NCI-H2171 (cell line): ENCODE measurements around the gene LRRC38.
A peak's percentile ranks its signal among the peaks of the same experiment; 100 is the strongest.
"Not testable (repeated sequence)": the region's sequence is repeated elsewhere in the genome, so short reads cannot be mapped to it uniquely, and the experiment has no call there.

Source experiments
- DNase-seq: peaks from one replicate; lab custom pipeline; 2025; lab: John Stamatoyannopoulos, UW

LRRC38 gene, protein sequence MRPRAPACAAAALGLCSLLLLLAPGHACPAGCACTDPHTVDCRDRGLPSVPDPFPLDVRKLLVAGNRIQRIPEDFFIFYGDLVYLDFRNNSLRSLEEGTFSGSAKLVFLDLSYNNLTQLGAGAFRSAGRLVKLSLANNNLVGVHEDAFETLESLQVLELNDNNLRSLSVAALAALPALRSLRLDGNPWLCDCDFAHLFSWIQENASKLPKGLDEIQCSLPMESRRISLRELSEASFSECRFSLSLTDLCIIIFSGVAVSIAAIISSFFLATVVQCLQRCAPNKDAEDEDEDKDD

DNA sequence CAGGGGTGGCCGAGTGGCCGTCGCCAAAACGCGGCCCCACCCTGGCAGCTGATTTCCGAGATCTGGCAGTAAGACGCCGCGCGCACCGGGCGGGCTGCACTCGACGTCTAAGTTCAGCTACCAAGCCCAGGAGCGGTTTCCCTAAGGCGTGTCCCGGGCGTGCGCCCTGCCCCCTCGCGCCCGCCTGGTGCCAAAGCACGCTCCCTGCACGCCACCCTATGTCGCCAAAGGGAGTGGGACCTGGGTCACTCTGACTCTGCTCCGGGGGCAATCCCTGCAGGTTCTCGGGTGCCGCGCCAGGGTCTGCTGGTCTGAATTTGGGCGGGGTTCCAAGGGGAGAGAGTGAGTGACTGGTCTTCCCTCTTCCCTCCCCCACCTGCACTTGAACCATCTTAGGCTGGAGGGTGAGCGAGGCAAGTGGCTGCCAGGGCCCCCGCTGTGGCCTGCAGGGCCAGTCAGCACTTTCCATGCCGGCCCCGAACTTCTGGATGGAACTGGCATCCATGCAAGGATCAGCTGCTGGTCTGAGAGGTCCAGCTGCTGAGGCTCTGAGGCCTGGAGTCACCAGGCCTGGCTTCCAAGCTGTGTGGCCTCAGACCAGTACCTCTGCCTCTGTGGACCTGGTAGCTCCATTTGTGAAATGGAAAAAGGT, at the start of gene LRRC38:
Gene LRRC38, minus strand, starts transcription at position 109 of the 652 bp plus-strand sequence. CDS start 410 bp downstream, outside the sequence.
- no peak for DNase-seq

GRCh38 chr1:13562981-13563380, 49.2 kb upstream of the LRRC38 start:
- DNase-seq = not testable (repeated sequence)

- DNase-seq = no peak
These were observed 46.7 kb upstream of the LRRC38 start for GRCh38 chr1:13560541-13560940.

DNA sequence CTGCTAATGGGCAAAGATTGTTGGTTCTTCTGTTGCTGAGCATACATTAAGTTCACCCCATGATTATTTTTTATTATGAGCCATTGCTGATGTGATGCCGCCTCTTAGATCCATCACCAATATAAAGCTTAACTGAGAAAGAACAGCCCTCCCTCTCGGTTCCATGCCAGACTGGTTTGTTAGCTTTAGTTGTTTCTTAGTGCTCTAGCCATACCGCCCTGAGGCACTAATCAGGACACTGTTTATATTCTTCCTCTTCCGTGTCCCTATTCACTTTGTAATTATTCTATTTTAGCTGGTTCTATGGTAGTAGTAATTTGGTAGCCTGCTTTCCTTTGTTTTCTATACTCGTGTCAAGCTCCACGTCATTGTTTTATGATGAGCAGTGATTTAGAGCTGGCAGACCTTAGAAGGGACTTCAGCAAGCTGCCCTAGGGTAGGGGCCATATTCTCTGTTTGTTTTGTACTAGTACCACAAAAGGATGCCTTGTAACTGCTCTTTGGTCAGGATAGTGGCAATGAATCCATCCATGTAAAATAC, 42.5 kb upstream of the LRRC38 start:
- DNase-seq = no peak

GRCh38 chr1:13554798-13555197, 41.0 kb upstream of the LRRC38 start:
- no peak for DNase-seq

DNA sequence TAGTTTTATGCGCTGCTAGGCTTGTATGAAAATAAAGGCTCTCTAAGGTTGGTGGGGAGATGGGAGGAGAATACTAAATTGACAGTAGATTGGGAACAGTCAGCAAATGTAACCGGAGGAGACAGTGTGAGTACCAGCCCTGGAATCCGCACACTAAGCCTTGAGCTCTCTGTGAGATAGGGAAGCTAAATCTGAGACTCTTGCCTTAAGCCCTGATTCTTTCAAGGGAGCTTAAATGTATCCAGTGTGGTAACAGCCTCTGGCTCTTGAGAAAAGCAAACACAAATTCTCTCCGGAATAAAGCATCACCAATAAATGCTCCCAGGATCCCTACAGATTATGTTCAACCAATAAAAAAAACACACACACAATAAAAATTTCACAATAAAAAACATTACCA, 36.9 kb upstream of the LRRC38 start:
- DNase-seq = no peak

- no peak for DNase-seq
These were observed 35.7 kb upstream of the LRRC38 start for GRCh38 chr1:13549521-13549920.

DNA sequence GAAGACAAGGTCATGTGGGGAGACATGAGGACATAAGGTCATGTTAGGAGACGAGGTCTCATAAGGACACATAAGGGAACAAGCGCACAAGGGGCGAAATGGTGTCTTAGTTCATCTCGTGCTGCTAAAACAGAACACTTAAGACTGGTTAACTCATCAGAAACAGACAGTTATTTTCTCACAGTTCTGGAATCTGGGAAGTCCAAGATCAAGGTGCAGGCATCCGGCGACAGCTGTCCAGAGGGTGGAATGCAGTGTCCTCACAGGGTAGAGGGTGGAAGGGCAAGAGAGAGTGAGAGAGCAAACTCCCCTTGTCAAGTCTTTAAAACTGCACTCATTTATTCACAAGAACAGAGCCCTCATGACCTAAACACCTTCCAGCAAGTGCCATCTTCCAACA, 35.2 kb upstream of the LRRC38 start:
- DNase-seq = no peak

DNA sequence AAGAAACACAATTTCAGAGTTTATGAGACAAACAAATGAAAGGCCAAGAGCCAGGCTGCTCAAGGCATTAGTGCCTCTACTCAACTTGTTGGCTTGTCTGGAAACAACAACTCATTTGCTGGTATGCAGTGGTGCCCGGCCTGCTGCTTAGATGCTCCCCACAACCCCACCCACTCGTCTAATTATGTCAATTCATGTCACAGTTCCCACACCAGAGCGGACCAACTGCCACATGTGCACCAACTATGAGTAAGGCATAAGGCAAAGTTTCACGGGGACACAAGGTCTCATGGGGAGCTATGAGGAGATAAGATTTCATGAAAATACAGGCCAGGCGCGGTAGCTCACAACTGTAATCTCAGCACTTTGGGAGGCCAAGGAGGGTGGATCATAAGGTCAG, 34.5 kb upstream of the LRRC38 start:
- no peak for DNase-seq

DNA sequence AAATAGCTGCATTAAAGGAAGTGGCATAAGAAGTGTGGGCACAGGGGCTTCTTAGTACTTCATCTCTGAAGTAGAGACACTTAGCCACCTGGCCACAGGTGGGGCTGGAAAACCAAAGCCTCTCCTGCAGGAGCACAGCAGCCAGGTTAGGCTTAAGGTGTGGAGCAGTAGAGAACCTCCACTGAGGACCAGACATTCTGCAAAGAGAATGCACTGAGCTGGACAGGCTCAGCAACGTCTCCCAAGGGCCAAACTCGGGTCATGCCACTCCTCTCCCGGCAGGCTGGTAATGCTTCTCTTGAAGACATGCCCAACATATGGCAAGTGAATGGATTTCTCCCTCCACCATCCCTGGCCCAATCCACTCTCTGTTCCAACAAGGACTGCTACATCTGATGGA, 33.0 kb upstream of the LRRC38 start:
- no peak for DNase-seq

GRCh38 chr1:13544221-13544556, 30.4 kb upstream of the LRRC38 start:
- DNase-seq = no peak

DNA sequence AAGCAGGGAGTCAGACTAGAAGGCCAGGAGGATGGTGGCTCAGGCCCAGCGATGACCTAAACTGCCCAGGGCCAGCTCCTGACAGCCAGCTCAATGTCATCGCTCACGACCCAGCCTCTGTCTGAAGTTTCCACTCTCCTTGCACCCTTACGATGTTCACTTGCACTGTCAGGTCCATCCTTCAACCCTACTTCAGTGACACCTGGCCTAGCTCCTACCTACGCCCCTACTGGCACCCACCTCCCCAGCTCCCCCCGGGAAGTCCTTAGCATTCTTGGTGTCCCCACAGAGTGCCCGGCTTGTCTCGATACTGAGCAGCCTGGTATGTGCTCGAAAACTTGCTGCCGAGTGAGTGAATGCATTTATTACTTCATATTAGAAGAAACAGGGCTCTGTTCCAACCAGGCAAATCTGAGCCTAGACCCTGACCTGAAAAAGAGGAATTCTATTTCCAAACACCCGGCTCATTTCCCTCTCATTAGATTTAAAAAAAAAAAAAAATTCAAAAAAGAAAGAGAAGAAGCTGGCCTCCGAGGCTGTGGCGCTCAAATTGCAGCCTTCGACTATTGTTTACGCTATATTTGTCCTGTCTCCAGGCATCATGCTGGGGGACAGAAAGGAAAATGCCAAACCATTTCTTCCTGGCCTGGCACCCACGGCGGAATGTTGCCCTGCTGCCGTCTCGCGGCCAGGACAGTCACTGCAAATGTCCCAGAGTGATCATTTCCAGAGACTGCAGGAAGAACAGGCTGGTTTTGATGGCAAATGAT, 29.8 kb upstream of the LRRC38 start:
- DNase-seq = peak; percentile 57

GRCh38 chr1:13541435-13542215, 27.8 kb upstream of the LRRC38 start:
- no peak for DNase-seq

DNA sequence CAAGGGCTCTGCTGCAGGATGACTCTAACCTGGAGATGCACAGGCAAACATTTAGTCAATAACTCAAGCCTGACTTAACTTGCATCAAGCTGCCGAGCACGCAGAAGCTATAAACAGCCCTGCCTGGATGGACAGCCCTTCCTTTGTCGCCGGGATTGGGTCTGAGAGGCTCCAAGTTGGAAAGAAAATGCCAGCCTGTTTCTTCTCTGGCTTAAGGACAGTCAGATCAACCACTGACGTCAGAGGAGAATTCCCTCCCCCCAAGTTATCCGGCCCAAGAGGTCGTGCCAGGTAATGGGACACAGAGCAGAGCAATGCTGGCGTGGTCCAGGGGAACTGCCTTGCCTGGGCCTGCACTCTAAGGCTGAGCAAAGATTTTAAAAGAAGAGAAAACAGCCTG, 27.1 kb upstream of the LRRC38 start:
- DNase-seq = peak; percentile 10

DNA sequence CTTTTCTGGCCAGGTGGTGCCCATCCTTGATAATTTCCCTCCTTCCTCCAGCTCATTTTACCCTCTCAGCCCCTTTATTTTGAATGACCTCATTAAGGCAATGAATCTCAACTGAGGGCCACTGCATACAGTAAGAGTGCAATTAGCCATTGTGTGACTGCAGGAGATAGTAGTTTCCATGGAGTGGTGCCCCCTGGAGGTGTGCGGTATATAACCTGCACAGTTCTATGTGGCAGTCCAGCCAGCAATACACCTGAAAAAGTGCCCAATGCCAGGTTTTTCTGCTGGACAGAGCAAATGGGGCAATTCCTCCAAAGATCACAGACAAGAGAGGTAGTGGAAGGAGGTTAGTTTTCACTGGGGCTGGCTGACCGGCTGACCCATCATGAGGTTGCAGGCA, 25.9 kb upstream of the LRRC38 start:
- no peak for DNase-seq

DNA sequence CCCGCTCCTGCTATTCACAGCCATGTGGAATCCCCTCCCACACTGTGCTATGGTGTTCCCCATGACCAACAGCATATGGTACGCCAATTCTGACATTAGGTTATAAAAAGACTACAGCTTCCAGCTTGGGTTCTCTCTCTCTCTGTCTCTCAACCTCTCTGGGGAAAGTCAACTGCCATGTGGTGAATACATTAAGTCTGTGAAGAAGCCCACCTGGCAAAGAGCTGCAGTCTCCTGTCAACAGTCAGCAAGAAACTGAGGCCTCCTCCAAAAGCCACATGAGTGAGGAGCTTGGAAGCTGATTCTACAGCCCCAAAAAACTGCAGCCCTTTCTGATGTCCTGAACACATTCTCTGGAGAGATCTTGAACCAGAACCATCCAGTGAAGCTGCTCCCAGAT, 25.0 kb upstream of the LRRC38 start:
- DNase-seq = no peak

GRCh38 chr1:13536571-13536970, 22.8 kb upstream of the LRRC38 start:
- no peak for DNase-seq

DNA sequence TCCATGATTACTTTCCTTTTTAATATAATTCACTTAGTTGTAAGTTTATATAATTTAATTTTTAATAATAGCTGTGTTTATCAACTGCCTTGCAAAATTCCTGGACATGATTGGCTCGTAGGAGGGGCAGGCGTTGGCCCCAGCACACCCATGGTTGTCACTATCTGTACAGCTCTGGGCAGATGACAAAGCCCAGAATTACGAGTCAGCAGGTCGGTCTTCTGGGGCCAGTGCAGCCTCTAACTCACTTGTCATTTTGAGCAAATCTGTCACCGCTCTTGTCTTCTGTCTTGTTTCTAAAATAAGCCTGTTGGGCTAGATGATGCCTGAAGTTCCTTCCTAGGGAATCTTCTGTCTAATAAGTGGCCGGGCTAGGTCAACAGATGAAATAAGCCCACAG, 21.4 kb upstream of the LRRC38 start:
- no peak for DNase-seq

- no peak for DNase-seq
These were observed 14.5 kb upstream of the LRRC38 start for GRCh38 chr1:13528320-13528719.

GRCh38 chr1:13523780-13524477, 10.1 kb upstream of the LRRC38 start:
- no peak for DNase-seq

GRCh38 chr1:13520985-13521384, 7.2 kb upstream of the LRRC38 start:
- no peak for DNase-seq
